ENCODE data around the gene RUSF1.

DNA sequence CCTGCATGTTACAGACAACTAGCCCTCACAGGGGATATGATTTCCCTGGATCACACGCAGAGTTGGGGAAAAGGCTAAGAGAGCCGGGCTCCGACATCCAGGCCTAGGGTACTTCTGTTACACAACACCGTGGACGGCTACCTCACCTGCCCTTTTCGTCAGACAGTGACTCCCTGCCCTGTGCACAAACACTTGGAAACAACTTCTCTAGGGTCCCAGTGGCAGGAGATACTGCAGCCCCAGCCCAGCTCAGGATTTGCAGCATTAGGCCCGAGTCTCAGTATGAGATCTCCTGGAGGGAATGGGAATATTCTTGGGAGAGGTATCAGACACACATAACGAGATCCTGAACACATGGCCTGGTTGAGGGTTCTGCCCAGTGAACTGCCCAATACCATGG is 8.3 kb downstream of the RUSF1 start:
- TF ChIP-seq POLR2AphosphoS5 (IDR thresholded peaks at IDR 0.05; ENCODE audit: low read depth, low read length) (no peak), TAF1 (IDR thresholded peaks at IDR 0.05; ENCODE audit: borderline replicate concordance, insufficient read depth, low read length) (no peak)
